ENCODE results near the gene DENND6A.
"Not testable (repeated sequence)": the region's sequence is repeated elsewhere in the genome, so short reads cannot be mapped to it uniquely, and the experiment has no call there.

Gene DENND6A

GRCh38 chr3:57691411-57692132, 1.3 kb downstream of the DENND6A start:
- DNase-seq = no peak

GRCh38 chr3:57689367-57690053, 3.4 kb downstream of the DENND6A start:
- DNase-seq = no peak

DNA sequence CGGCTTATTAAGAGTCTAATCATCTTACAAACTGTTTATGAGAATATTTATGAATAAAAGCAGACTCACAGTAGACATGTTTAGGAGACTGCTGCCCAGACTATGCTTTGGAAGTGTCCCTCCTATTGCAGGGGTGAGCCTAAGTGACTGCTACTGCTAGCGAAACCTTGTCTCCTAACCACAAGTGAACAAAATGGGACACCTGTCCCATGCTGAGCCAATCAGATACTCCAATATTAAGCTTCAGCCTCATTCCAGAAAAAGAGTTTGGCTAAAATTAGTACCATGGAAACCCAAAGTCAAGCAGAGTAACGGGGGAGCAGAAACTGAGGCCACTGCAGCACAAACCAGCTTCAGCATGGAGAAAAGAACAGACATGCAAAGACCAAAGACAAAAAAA, 4.6 kb downstream of the DENND6A start:
- DNase-seq = no peak

- DNase-seq = no peak
Measured at GRCh38 chr3:57683286-57683685, 9.6 kb downstream of the DENND6A start.

DNA sequence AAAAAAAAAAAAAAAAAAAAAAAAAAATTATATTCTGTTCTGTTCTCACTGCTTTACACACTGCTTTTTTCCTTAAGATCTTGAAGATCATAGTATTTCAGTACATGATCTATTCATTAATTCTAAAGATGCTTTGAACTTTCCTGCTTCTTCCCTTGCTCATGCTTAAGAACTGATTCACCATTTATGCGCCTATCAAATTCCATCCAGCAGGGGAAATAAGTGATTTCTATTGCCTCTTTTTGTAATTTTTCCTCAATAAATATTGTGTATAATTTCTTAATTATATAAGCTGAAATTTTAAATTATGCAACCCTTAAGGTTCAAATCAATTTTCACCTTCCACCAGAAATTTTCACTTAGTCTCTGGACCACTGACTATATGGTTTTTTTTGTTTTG, 10.6 kb downstream of the DENND6A start:
- DNase-seq = no peak

GRCh38 chr3:57681691-57682090, 11.2 kb downstream of the DENND6A start:
- no peak for DNase-seq

DNA sequence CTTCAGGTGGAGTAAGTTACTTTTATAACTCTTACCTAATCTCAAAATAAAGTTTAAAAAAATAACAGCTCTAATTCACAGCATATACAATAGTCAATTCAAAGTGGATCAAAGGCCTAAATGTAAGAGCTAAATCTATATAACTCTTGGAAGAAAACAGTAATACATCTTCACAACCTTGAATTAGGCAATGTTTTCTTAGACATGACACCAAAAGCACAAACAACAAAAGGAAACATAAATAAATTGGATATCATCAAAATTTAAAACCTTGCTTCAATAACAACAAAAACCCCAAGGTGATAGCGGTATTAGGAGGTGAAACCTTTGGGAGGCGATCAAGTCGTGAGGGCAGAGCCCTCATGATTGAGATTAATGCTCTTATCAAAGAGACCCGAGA, 12.8 kb downstream of the DENND6A start:
- no peak for DNase-seq

GRCh38 chr3:57675530-57675929, 17.3 kb downstream of the DENND6A start:
- DNase-seq = no peak

DNA sequence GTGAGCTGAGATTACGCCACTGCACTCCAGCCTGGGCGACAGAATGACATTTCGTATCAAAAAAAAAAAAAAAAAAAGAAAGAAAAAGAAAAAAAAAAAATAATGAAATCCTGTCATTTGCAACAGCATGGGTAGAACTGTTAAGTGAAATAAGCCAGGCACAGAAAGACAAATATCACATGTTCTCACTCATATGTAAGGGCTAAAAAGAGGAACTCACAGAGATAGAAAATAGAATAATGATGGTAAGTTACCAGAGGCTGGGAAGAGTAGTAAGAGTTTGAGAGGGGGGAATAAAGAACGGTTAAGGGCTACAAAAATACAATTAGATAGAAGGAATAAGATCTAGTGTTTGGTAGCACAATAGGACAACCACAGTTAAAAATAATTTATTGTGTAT, 19.7 kb downstream of the DENND6A start:
- no peak for DNase-seq

- no peak for DNase-seq
Measured at GRCh38 chr3:57670543-57670942, 22.3 kb downstream of the DENND6A start.

GRCh38 chr3:57661404-57661803, 31.5 kb downstream of the DENND6A start:
- no peak for DNase-seq

- DNase-seq = no peak
Measured at GRCh38 chr3:57659806-57660439, 33.0 kb downstream of the DENND6A start.

- no peak for DNase-seq
Measured at GRCh38 chr3:57659004-57659673, 33.7 kb downstream of the DENND6A start.

DNA sequence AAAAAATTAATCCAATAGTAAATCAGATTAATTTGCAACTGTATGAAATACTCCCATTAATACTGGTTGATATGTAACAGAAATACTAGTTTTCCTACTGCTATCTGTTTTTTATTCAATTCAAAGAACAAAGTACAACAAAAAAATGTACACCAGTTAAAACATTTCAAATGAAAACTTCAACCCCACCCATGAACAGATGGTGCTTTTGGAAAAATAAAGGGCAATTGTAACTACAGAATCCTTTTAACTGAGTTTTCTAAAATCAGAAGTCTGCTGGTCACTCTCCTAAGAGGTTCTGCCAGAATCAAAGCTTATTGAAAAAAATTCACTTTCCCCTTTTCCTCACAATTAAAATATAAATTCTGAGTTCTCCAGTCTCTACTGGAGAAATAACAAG, 34.3 kb downstream of the DENND6A start:
- DNase-seq = no peak

DNA sequence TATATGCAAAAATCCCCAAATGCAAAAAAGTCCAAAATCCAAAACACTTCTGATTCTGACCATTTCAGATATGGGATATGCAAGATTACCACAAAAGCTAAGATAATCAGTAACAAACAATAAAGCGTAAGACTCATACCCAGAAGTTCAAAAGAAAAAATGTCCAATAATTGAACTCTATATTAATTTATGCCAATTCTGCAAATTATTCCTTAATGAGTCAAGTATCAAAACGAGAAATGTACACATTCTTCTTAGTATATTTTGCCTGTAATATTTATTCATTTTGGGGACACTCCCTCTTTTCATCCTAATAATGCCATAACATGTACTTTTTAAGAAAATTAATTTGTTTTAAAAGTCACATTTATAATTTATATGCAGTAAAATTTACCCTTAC, 37.1 kb downstream of the DENND6A start:
- DNase-seq = no peak

- DNase-seq = no peak
Measured at GRCh38 chr3:57654267-57654666, 38.6 kb downstream of the DENND6A start.

- no peak for DNase-seq
Measured at GRCh38 chr3:57652203-57652602, 40.7 kb downstream of the DENND6A start.

GRCh38 chr3:57647292-57647940, 45.5 kb downstream of the DENND6A start:
- DNase-seq = no peak

DNA sequence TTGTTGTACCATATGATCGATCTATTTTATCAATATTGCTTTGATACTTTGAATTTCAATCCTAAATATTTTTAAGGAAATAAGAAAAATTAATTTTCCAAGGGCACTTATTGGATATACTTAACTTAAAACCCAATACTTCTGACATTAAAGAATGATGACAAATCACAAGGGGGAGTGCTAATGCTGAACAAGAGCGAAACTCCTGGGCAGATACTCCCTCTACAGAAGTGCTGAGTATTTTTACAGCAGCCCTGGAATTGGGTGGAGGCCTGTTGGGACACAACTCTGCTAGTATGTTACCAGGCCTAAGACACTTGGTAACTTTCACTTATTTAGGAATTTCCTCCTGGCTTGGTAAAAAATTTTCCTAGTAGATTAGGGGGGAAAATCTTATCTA, 46.2 kb downstream of the DENND6A start:
- no peak for DNase-seq

DNA sequence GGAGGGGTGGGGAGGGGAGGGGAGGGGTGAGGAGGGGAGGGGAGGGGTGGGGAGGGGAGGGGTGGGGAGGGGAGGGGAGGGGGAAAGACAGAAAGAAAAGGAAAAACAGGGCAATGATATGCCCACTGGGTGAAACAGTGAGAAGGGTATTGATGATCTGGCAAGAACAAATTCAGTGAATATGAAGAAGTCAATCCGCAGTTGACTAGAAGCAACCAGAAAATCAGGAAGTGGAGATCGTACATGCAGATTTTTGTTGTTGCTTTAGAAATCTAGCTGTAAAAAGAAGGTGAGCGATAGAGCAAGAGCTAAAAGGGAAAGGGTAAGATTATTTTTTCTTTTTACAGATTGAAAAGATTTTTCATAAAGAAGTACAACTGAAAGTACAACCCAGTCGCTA, 48.1 kb downstream of the DENND6A start:
- no peak for DNase-seq

DNA sequence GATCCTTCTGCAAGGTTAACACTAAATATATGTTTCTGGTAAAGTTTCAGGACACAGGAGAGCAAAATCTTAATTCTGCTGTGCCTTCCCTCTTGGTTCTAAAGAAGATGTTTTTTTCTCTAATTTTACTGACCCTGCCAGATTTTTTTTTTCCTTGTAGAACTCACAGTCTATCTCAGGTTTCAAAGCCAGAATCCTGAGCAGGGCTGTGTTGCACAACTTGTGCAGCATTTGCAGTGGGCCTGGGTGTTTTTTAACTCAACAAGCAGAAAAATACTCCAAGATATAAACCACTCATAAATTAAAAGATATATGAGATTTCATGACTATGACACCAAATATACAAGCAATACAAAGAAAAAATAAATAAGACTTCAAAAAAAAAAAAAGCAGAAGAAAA, 55.5 kb downstream of the DENND6A start:
- no peak for DNase-seq

- not testable (repeated sequence) for DNase-seq
Measured at GRCh38 chr3:57634259-57634658, 58.6 kb downstream of the DENND6A start.

GRCh38 chr3:57627976-57628375, 64.9 kb downstream of the DENND6A start:
- peak; percentile 75 for DNase-seq

Data from DMS79 treated with DMSO at 0.1 percent for 48 hours (cell line).